ENCODE data around the gene FLT4. TPM values are rescaled to one million over a fixed set of nuclear protein-coding genes. Genes with fewer than 3 reads are reported as not detected.

FLT4 gene
- total RNA-seq, 3 donors from 2014 or later = 1.2 to 1.8 (median 1.6) TPM

DNA sequence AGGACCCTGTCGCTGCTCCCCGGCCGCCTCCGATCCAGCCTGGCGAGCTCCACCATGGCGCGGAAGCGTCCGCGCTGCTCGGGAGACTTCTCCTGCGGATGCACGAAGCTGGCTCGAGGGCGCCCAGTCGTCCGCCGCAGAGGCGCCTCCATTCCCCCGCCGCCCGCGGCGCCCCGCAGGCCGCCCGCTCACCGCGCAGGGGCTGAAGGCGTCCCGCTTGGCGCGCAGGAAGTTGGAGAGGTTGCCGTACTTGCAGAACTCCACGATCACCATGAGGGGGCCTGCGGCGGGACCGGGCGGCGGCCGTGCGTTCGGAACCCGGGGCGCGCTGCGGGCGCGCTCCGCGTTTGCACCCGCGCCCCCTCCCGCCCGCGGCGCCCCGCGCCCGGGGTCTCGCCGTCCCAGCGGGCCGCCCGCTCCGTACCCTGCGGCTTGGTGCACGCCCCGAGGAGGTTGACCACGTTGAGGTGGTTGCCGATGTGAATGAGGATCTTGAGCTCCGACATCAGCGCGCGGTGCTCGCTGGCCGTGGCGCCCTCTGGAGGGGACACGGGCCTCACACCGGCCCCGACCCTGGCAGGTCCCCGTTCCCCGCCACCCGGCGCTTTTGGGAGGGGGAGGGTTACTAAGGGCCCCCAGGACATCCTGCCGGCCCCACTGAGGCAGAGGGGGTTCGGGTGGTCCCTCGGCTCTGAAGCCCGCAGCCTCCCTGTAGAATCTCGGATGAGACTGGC, 30.4 kb downstream of the FLT4 start:
- peak; percentile 81 to 87 for ATAC-seq

DNA sequence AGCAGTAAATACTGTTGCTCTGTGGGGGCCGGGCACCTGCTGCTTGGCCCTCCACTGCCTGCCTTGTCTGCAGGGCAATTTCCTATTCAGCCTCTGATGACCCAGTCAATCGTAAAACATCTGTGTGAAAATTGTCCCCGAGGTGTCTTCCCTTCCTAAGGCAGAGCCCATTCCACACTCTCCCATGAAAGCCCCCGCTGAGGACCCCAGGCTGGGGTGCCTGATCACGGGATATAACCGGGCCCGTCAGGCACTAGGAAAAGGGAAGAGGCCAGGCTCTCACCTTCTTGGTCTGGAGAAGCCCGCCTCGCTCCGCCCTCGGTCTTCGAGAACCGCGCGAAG, 30.9 kb downstream of the FLT4 start:
- Mint-ChIP-seq H3K4me1 (ENCODE audit: low read depth) (peaks cover 4% of the 10 kb centered on the region), H3K27me3 (ENCODE audit: low read depth) (peaks cover 4% of the 10 kb centered on the region)

More for the DNA sequence above, 30.4 kb downstream of the FLT4 start:
- Mint-ChIP-seq H3K4me3 (peak overlapping the region; percentile 21), H3K4me1 (ENCODE audit: low read depth) (peaks cover 9% of the 10 kb centered on the region), H3K27me3 (ENCODE audit: low read depth) (peaks cover 4% of the 10 kb centered on the region), H3K36me3 (ENCODE audit: insufficient read depth) (no peaks in the 10 kb centered on the region), H3K9me3 (no peaks in the 10 kb centered on the region)
- no peak for DNase-seq

DNA sequence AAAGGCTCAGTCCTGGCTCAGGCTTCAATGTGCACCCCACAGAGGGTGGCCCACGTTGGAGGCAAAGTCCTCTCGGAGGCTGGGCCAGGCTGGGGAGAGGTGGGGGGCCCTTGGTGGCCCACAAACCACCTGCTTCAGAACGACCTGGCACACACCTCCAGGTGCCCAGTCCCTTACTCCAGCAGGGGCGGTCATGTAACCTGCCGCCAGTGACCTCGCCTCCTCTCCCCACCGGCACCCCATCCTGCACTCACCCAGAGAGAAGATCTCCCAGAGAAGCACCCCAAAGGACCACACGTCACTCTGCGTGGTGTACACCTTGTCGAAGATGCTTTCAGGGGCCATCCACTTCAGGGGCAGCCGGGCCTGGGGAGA, 35.6 kb downstream of the FLT4 start:
- H3K36me3 Mint-ChIP-seq (ENCODE audit: insufficient read depth) = no peaks in the 10 kb centered on the region
- ATAC-seq (no peak), DNase-seq (no peak)
- H3K9me3 Mint-ChIP-seq = no peaks in the 10 kb centered on the region
- no peaks in the 10 kb centered on the region for H3K4me1 Mint-ChIP-seq (ENCODE audit: low read depth)
- H3K27me3 Mint-ChIP-seq (ENCODE audit: low read depth) = peaks cover 2% of the 10 kb centered on the region
- no peak overlapping the region for H3K4me3 Mint-ChIP-seq

More for the DNA sequence above, 30.9 kb downstream of the FLT4 start:
- H3K4me3 Mint-ChIP-seq = peak overlapping the region; percentile 19
- no peak for ATAC-seq
- H3K36me3 Mint-ChIP-seq (ENCODE audit: insufficient read depth) = no peaks in the 10 kb centered on the region
- H3K9me3 Mint-ChIP-seq = no peaks in the 10 kb centered on the region
- no peak for DNase-seq

DNA sequence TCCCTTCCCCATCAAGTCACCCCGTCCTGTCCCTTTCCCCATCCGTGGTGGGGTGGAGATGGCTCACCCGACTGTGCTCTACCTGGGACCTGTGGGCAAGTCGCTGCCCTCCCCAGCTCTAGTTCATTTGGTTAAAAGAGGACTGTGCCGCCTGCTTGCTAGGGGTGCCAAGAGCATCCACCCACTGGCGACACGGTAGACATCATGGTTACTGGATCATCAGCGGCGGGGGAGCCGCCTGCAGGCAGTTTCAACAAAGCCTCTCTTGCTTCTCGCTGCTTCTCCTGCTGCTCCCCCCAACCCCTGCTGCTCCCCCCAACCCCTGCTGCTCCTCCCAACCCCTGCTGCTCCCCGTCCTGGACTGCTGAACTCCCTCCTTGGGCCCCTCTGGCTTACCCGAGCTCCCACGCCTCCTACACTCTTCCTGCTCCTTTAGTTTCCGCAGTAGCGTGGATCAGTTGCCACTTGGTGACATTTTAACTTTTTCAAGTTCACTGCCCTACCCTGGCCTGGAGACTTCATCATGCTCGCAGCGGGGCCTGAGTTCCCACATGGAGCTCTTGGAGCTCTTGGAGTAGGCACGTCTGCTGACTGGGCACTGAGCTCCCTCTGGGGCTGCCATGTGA, 36.1 kb downstream of the FLT4 start:
- Mint-ChIP-seq H3K27me3 (ENCODE audit: low read depth) (peaks cover under 1% of the 10 kb centered on the region), H3K4me1 (ENCODE audit: low read depth) (no peaks in the 10 kb centered on the region), H3K36me3 (ENCODE audit: insufficient read depth) (no peaks in the 10 kb centered on the region), H3K4me3 (no peak overlapping the region), H3K9me3 (no peaks in the 10 kb centered on the region)
- ATAC-seq (no peak), DNase-seq (no peak)

DNA sequence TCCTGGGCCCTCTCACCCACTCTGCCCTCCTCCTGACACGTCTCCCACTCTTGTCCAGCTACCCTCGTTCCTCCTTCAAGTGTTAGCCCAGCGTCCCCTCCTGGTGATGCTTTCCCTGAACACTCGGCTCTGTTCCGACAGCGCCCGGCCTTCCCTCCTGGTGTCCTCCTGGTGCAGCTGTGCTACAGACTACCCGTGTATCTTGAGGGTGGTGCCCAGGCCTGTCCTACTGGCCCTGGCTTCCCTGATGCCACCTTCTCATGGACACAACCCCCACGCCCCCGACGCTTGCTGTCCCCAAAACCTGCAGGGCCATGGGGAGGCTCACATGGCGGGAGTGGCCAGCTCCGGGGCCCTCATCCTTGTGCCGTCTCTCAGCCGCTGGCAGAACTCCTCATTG, 36.7 kb downstream of the FLT4 start:
- Mint-ChIP-seq H3K36me3 (ENCODE audit: insufficient read depth) (no peaks in the 10 kb centered on the region), H3K9me3 (no peaks in the 10 kb centered on the region), H3K27me3 (ENCODE audit: low read depth) (no peaks in the 10 kb centered on the region), H3K4me3 (no peak overlapping the region), H3K4me1 (ENCODE audit: low read depth) (no peaks in the 10 kb centered on the region)
- DNase-seq = no peak
- ATAC-seq = no peak

DNA sequence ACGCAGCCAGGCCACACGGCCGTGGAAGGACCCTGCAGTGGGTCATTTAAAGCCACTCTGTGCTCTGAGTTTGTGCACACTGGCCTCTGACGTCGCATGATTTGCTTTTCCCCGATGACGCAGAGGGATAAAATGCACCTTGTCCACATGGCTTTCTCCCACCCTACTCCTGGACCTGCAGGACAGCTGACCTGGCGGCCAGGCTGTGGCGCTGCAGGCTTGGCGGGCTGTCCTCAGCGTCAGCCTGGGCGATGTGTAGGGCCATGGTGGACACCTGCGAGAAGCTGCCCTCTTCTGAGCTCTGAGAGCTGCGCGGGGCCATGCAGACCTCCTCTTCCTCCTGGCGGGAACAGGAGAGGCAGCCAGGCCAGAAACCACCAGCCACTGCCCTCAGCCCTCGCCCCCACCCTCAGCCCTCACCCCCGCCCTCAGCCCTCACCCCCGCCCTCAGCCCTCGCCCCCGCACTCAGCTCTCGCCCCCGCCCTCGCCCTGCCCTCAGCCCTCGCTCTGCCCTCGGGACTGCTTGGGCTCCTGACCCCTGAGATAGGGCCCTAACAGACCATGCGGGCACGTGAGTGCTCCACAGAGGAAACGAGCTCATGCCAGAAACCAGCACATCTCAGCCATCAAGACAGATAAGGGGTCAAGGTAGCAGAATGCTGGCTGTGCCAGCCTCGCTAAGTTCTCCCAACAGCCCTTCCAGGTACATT, 38.1 kb downstream of the FLT4 start:
- Mint-ChIP-seq H3K36me3 (ENCODE audit: insufficient read depth) (no peaks in the 10 kb centered on the region), H3K27me3 (ENCODE audit: low read depth) (no peaks in the 10 kb centered on the region), H3K4me3 (no peak overlapping the region), H3K4me1 (ENCODE audit: low read depth) (no peaks in the 10 kb centered on the region), H3K9me3 (no peaks in the 10 kb centered on the region)
- ATAC-seq (no peak), DNase-seq (no peak)

DNA sequence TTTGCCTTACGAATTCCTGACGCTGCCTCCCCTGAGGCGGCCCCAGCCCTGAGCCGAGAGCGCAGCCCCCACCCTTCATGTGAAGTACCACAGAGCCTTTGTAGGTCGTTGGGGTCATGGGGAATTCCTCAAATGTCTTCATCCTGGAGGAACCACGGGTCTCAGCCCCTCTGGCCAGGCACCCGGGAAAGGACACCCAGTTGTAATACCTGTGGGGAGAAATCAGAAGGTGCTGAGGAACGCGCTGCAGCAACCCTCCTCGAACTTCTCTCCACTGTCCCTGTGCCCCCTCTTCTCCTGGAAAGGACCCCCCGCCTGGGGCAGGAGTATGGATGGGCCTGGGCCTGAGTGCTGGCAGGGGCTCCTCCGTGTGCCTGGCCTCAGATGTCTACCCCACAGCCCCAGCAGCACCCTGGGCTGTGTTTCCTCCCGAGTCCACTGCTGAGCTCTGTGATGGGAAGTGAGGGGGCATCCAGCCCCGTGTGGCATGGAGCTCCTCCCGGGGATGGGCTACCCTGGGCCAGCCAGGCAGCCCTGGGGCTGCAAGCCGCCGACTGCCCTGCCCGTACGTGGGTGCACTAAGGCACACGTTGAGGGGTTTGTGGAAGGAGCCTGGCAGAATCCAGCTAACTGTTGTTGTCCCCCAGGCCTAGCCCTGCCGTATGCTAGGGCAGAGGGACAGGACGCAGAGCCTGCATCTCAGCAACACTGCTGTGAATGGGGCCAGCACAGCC, 39.4 kb downstream of the FLT4 start:
- ATAC-seq (no peak), DNase-seq (no peak)
- H3K4me3 Mint-ChIP-seq = no peak overlapping the region
- H3K27me3 Mint-ChIP-seq (ENCODE audit: low read depth) = no peaks in the 10 kb centered on the region
- no peaks in the 10 kb centered on the region for H3K4me1 Mint-ChIP-seq (ENCODE audit: low read depth)
- no peaks in the 10 kb centered on the region for H3K36me3 Mint-ChIP-seq (ENCODE audit: insufficient read depth)
- H3K9me3 Mint-ChIP-seq = no peaks in the 10 kb centered on the region

DNA sequence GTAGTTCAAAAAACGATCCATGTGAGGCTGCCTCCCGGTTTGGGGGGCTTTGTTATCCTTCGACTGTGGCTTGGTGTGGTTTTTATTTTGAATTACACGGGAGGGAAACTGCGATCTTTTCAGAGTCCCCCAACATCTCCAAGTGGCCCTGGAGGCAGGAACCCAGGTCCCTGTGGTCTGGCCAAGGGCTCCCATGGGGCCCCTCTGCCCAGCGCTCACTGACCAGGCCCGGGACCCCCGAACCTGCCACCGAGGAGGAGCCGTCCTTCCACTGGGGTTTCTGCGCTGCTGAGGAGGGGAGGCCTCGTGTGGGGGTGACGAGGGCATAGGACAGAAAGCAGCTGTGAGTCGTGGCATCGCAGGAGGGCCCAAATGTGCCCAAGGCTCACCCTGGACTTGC, 40.0 kb downstream of the FLT4 start:
- Mint-ChIP-seq H3K4me3 (no peak overlapping the region), H3K36me3 (ENCODE audit: insufficient read depth) (no peaks in the 10 kb centered on the region), H3K9me3 (no peaks in the 10 kb centered on the region), H3K27me3 (ENCODE audit: low read depth) (no peaks in the 10 kb centered on the region), H3K4me1 (ENCODE audit: low read depth) (no peaks in the 10 kb centered on the region)
- no peak for DNase-seq
- ATAC-seq = no peak

DNA sequence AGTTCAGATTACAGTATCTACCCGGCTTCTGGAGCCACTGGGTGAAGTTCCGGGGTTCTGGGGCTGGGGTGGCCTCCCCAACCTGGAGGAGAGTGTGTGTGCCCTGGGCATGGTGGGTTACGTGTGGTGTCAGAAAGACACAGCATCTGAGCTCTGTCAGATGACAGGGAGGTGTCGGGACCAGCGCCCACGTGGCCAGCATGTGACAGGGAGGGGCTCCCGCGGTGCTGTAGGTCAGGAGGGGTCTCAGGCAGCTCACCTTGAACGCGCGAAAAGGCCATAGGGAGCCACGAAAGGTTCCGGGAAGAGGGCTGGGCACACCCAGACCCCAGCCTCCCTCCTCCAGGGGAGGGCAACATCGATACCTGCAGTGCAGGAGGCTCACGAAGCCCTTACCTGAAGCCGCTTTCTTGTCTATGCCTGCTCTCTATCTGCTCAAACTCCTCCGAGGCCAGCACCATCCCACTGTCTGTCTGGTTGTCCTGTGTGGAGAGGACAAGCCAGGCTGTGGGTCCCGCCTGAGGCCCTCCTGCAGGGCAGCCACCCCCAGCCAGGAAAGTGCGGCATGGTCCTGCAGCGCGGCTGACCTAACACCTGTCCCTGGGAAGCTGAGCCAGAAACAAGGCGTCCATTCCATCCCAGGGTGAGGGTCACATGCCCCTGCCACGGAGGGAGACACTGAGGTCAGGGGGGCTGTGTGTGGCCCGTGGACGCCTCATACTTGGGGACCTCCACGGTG, 40.7 kb downstream of the FLT4 start:
- H3K9me3 Mint-ChIP-seq = no peaks in the 10 kb centered on the region
- ATAC-seq (no peak), DNase-seq (no peak)
- no peak overlapping the region for H3K4me3 Mint-ChIP-seq
- no peaks in the 10 kb centered on the region for H3K36me3 Mint-ChIP-seq (ENCODE audit: insufficient read depth)
- no peaks in the 10 kb centered on the region for H3K4me1 Mint-ChIP-seq (ENCODE audit: low read depth)
- no peaks in the 10 kb centered on the region for H3K27me3 Mint-ChIP-seq (ENCODE audit: low read depth)

DNA sequence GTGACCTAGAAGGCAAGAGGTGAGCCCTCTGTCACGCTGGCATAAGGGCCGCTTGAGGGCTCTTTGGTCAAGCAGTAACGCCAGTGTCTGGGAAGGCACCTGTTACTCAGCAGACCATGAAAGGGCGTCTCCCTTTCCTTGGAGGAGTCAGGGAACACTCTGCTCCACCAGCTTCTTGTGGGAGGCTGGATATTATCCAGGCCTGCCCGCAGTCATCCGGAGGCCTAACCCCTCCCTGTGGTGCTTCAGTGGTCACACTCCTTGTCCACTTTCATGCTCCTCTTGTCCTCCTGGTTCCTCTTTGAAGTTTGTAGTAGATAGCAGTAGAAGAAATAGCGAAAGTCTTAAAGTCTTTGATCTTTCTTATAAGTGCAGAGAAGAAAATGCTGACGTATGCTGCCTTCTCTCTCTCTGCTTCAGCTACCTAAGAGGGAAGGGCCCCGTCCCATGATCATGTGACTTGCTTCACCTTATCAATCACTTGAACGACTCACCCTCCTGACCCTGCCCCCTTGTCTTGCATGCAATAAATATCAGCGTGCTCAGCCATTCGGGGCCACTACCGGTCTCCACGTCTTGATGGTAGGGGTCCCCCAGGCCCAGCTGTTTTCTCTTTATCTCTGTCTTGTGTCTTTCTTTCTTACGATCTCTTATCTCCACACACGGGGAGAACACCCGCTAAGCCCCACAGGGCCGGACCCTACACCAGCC, 41.4 kb downstream of the FLT4 start:
- DNase-seq = no peak
- H3K36me3 Mint-ChIP-seq (ENCODE audit: insufficient read depth) = no peaks in the 10 kb centered on the region
- H3K4me3 Mint-ChIP-seq = no peak overlapping the region
- H3K27me3 Mint-ChIP-seq (ENCODE audit: low read depth) = no peaks in the 10 kb centered on the region
- no peaks in the 10 kb centered on the region for H3K4me1 Mint-ChIP-seq (ENCODE audit: low read depth)
- H3K9me3 Mint-ChIP-seq = no peaks in the 10 kb centered on the region
- no peak for ATAC-seq

DNA sequence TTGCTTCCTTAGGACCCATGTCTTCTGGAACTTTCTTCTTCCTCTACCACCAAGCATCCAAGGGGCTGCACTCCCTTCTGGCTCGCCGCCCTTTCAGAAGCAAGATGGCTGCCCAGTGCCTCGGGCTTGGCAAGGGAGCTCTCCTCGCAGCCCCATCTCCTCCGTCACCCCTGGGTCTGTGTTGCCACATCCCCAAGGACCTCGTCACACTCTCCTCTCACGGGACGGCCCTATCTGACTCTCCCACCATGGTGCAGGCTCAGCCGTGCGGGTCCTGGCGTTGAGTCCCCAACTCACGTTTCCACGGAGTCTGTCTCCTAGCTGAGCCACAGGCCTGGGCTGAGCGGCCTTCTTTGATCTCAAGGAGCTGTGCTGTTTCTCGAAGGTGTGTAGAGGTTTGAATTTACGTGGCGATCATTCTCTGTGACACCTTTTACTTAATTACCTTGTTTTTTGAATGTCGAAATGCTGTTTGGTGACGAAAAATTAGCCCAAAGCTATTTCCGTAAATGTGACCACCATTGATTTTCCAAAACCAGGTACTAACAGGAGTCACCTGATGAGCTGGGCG, 43.1 kb downstream of the FLT4 start:
- ATAC-seq (no peak), DNase-seq (no peak)
- Mint-ChIP-seq H3K36me3 (ENCODE audit: insufficient read depth) (no peaks in the 10 kb centered on the region), H3K4me1 (ENCODE audit: low read depth) (no peaks in the 10 kb centered on the region), H3K27me3 (ENCODE audit: low read depth) (no peaks in the 10 kb centered on the region), H3K9me3 (no peaks in the 10 kb centered on the region), H3K4me3 (no peak overlapping the region)

DNA sequence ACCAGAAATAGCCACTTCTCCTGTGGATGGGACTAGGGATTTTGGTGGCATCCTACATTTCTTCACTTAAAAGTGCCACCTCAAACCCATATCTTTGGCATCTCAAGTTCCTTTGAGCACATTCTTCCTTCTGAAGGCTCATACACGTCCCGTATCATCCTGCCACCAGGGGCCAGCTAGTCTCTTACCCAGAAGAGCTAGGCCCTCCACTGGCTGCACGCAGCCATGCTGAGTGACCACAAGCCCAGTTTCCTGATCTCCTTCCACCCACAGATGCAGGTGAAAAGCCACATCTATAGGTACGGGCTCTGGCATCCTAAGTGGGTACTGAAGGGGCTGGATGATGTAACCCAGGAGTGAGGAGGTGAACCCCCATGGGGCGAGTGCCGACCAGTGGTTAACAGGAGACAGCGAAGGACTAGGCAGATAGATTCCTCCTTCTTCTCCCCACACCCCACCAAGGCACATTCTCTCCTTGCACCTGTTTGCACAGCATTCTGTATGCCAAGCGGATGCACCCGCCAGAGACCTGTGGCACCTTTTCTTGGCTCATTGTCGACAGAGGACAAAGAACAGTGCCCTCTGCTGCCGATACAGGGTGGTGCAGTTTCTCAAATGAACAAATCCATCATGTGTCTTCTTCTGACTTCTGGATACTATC, 43.7 kb downstream of the FLT4 start:
- peak; percentile 63 to 70 for ATAC-seq
- Mint-ChIP-seq H3K9me3 (no peaks in the 10 kb centered on the region), H3K4me3 (no peak overlapping the region), H3K4me1 (ENCODE audit: low read depth) (no peaks in the 10 kb centered on the region), H3K36me3 (ENCODE audit: insufficient read depth) (no peaks in the 10 kb centered on the region), H3K27me3 (ENCODE audit: low read depth) (no peaks in the 10 kb centered on the region)
- DNase-seq = peak; percentile 51

DNA sequence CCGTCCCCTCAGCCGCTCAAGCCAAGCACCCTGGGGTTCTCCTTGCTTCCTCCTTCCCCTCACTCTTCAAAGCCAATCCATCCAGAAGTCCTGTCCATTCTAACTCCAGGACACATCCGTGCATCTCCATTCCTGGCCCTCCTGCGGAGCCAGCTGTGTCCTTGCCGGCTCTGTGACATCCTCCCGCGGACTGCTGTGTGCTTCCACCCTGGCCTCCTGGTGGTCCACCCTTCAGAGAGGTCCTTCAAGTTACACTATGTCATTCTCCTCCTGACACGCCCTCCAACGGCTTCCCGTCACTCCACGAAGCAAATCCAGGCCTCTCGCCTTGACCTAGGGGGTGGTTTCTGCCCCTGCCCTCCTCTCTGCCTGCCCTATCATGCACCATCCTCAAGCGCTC, 45.1 kb downstream of the FLT4 start:
- H3K4me3 Mint-ChIP-seq = no peak overlapping the region
- no peaks in the 10 kb centered on the region for H3K36me3 Mint-ChIP-seq (ENCODE audit: insufficient read depth)
- no peak for DNase-seq
- H3K4me1 Mint-ChIP-seq (ENCODE audit: low read depth) = no peaks in the 10 kb centered on the region
- no peaks in the 10 kb centered on the region for H3K27me3 Mint-ChIP-seq (ENCODE audit: low read depth)
- no peak for ATAC-seq
- no peaks in the 10 kb centered on the region for H3K9me3 Mint-ChIP-seq

Data from activated T-cell treated with anti-CD3 and anti-CD28 coated beads, Interleukin-2, amount 50 U/mL, for 4 hours (primary cell).